Kidney tubule cell (primary cell): Measurements from ENCODE around the gene RNASEH2A.
A peak's percentile ranks its signal among the peaks of the same experiment; 100 is the strongest.
"Not testable (repeated sequence)": the region's sequence is repeated elsewhere in the genome, so short reads cannot be mapped to it uniquely, and the experiment has no call there.

Experiments
- DNase-seq: peaks from one replicate; pipeline ENCODE4 v3.0.0-alpha.2; 2018; ENCODE audit warnings: low spot score

The RNASEH2A gene

DNA sequence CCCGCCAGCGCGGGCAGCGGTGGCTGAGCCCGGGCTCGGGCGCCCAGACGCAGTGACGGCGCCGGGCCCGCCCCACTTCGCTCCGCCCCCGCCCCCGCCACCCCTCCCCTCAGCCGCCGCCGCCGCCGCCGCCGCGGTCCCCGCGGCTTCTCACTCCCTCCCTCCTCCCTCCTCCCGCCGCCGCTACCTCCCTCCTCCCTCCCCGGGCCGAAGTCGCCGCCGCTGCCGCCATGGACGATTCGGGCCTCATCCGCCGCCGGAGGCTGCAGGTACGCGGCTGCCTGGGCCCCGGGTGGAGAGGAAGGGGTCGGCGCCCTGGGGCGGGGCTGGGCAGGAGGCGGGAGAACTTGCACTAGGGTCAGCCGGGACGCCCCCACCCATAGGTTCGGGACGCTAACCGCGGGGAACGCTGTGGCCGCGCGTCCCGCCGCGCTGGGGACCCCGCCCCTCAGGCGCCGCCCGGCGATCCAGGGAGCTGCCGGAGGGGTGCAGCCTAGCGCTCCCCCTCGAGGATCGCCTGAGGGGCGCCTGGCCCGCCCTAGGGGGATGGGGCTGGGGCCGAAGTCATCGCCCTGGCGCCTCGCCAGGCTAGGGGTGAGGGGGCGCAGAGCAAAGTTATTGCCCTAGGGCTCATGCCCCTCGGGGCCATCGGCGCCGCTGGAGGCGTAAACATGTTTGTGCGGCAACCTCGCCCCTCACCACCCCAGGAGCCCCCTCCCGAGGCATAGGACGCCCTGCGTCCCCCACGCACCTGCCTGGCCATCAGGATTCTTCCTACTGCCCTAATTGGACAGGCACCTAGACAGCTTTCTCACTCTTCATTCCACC is 27.6 kb downstream of the RNASEH2A start:
- peak; percentile 22 for DNase-seq

DNA sequence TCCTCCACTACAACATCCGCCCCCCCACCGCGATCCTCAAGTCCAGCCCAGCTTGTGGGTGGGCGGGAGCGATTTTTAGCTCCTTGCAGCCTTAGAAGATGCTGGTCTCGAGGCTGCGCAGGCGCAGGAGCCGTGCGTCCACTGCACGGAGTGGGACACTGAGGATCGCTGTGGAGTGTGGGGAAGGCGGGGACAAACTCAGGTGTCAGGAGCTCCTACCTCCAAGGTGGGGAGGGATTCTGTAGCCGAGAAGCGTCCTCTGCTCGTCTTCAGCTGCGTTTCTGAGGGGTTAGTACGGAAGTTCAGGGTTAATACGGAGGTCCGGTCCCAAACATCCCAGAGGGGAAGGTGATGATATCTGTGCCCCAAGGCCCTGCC is 28.2 kb downstream of the RNASEH2A start, which contains the start of gene RTBDN:
Gene RTBDN (minus strand): TSS at position 14 of the 378 bp plus-strand sequence. CDS start 4,600 bp downstream, outside the sequence.
- no peak for DNase-seq

DNA sequence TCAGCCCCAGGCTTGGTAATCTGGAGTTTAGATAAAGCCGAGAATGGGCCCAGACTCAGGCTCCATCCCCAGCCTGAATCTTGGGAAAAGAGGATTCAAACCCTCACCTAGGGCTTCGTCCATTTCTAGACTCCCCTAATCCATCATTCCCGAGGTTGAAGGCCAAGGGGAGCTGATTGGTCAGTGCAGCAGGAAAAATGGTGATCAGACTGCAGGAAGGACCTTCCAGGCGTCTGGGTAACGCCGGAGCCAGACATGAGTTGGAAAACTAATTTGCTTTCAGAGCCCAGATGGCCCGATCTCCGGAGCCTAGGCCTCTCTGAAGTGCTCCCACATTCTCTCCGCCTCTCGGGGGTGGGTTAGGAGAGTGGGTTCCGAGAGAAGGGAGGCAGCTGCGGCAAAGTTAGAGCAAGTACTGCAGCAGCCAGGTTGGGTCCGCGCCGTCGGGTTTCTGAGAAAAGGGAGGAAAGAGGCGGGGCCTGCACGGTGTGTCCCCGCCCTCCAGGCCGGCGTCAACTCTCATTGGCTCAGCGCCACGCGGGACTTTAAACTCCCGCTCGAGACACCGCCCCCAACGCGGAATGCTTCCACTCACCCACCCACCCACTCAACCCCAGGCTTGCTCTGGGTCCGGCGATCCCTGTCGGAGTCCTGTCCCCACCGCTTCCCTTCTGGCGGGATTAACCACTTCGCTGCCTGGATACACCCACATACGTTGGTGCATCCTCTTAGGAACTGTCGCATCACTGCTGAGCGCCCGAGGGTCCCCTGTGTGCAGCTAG is 28.8 kb downstream of the RNASEH2A start:
- DNase-seq, result no peak

DNA sequence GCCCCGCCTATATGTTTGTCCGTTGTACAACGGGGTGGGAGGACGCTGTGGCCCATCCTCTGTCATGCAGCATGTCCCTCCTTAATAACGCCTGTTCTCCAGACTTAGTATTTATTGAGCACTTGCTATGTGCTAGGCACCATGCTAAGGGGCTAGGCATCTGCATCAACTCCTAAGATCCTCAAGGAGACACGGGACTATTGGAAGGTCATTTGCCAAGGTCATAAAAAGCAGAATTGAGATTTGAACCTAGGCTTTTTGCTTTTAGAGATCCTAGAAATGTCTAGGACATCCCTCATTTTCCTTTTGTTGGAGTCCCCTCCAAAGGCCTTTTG is 30.1 kb downstream of the RNASEH2A start:
- no peak for DNase-seq

- peak; percentile 58 for DNase-seq
Measured at GRCh38 chr19:12837225-12837624, 30.8 kb downstream of the RNASEH2A start.

- DNase-seq, result peak; percentile 45
Measured at GRCh38 chr19:12838182-12838885, 31.9 kb downstream of the RNASEH2A start, which contains the start of gene MAST1. TSS of gene MAST1 (plus strand) at chr19:12838515. CDS start at chr19:12838573, 58 bp downstream.

- DNase-seq, result no peak
Measured at GRCh38 chr19:12838886-12839756, 32.7 kb downstream of the RNASEH2A start.

GRCh38 chr19:12840091-12841079 is 34.0 kb downstream of the RNASEH2A start:
- DNase-seq, result peak; percentile 85

- peak; percentile 20 for DNase-seq
Measured at GRCh38 chr19:12841094-12841493, 34.7 kb downstream of the RNASEH2A start.

DNA sequence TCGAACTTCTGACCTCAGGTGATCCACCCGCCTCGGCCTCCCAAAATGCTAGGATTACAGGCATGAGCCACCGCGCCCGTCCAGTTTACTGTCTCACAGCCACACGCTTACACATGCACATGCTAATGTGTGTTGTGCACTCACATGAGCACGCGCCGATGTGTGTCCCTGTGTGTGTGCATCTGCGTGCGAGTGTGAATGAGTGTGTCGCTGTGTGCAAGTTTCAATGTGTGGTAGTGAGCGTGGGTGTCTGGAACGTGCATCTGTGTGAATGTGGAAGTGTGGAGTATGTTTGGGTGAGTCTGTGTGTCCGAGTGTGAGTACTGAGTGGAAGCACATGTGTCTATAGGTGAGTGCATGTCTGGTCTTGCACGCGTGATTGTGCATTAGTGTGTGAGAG is 36.1 kb downstream of the RNASEH2A start:
- DNase-seq, result no peak

DNA sequence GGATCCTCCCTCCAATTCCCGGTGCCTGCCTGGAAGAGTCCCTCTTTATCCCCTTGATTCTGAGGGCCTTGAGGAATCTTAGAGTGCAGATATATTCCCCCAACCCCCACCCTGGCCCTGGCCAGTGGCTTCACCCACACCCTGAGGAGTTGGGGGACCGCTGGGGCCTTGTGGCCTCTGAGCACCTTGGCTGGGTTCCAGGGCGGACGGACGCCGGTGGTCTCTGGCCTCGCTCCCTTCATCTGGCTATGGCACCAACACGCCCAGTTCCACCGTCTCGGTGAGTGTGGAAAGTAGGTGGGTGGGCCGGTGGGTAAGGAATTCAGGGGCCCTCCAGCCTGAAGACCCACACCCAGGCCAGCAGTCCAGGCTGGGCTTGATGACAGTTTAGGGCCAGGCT is 36.9 kb downstream of the RNASEH2A start:
- DNase-seq, result no peak

GRCh38 chr19:12843999-12844732 is 37.8 kb downstream of the RNASEH2A start:
- DNase-seq, result no peak

DNA sequence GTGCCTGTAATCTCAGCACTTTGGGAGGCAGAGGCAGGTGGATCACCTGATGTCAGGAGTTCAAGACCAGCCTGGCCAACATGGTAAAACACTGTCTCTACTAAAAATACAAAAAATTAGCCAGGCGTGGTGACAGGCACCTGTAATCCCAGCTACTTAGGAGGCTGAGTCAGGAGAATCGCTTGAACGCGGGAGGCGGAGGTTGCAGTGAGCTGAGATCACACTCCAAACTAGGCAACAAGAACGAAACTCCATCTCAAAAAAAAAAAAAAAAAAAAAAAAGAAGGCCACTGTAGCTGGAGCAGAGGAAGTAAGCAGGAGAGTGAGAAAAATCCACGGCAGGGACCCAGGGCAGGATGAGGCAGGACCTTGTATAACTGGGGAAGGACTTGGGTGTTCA is 40.2 kb downstream of the RNASEH2A start:
- DNase-seq, result not testable (repeated sequence)

GRCh38 chr19:12847159-12848139 is 41.1 kb downstream of the RNASEH2A start:
- peak; percentile 88 for DNase-seq

DNA sequence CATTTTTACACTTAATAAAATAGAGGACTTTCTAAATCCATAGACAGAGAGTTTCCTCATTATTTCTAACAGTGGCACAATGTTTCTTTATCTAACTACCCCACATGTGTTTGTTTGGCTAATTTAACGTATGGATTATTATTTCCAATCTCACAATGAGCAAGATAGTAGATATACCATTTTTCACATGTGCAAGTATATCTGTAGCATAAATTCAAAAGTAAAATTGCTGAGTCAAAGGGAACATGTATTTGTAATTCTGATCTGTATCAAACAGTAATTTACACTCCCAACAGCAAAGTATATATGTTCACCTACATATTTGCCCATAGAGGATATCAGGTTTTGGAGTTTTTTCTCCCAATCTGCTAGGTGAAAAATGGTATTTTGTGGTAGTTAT is 50.3 kb downstream of the RNASEH2A start:
- no peak for DNase-seq

GRCh38 chr19:12858041-12858928 is 51.9 kb downstream of the RNASEH2A start:
- no peak for DNase-seq

DNA sequence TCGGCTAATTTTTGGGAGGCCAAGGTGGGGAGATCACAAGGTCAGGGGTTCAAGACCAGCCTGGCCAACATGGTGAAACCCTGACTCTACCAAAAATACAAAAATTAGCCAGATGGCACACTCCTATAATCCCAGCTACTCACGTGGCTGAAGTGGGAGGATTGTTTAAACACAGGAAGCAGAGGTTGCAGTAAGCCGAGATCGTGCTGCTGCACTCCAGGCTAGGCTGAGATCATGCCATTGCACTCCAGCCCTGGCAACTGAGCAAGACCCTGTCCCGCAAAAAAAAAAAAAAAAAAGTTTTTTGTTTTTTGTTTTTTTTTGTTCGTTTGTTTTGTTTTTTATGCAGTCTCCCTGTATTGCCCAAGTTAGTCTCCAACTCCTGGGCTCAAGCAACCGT is 53.2 kb downstream of the RNASEH2A start:
- no peak for DNase-seq
